ELF-1 (cell line): Measurements from ENCODE around the gene DOCK6.

ENCODE experiments used
- DNase-seq: peaks from one replicate; pipeline ENCODE4 v3.0.0-alpha.2; 2016; ENCODE audit warnings: low read depth, low spot score

DOCK6 gene

DNA sequence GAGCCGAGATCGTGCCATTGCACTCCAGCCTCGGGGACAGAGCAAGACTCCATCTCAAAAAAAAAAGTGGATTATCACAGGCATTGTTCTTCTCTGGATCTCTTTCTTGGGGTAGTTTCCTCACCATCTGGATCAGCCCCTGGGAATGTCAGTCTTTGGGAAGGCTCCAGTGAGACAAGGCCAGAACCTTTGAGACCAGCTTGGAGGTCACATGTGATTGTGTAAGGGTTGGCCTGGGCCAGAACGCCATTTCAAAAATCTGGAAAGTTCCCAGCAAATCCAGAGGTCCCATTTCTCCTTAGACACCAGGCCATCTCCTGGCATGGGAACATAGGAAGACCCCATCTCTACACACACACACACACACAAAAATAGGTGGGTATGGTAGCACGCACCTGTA is 37.2 kb downstream of the DOCK6 start:
- DNase-seq = no peak

- DNase-seq = no peak
Observed at GRCh38 chr19:11224429-11224828, 37.9 kb downstream of the DOCK6 start.

GRCh38 chr19:11223200-11223599 is 39.1 kb downstream of the DOCK6 start:
- DNase-seq = no peak

DNA sequence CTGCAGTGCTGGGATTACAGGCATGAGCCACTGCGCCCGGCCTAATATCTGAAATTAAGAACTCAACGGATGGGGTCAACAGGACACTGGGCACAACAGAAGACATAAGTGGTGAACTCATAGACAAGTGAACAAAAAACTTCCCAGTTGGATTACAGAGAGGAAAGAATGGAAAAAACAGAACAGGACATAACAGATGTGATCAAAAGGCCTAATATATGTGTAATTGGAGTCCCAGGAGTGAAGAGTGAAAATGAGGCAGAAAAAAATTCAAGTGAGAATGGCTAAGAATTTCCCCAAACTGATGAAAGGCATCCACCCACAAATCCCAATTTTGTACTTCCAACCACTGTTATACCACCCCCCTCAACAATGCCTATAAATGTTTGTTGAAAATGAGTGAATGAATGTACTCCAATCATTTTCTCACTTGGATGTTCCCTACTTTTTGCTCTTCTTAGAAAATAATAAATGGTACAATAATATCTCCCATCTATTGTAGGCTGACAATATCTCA is 41.2 kb downstream of the DOCK6 start:
- no peak for DNase-seq

GRCh38 chr19:11214387-11214786 is 47.9 kb downstream of the DOCK6 start:
- DNase-seq = no peak

DNA sequence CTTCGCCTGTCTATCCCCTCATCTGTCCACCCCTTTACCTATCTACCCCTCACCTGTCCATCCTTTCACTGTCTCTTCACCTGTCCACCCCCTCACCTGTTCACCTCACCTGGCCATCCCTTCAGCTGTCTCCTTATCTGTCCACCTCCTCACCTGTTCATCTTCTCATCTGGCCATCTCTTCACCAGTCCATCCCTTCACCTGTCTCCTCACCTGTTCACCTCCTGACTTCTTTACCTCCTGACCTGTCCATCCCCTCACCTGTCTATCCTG is 51.7 kb downstream of the DOCK6 start:
- no peak for DNase-seq

- DNase-seq = no peak
Observed at GRCh38 chr19:11209839-11210655, 52.3 kb downstream of the DOCK6 start.

DNA sequence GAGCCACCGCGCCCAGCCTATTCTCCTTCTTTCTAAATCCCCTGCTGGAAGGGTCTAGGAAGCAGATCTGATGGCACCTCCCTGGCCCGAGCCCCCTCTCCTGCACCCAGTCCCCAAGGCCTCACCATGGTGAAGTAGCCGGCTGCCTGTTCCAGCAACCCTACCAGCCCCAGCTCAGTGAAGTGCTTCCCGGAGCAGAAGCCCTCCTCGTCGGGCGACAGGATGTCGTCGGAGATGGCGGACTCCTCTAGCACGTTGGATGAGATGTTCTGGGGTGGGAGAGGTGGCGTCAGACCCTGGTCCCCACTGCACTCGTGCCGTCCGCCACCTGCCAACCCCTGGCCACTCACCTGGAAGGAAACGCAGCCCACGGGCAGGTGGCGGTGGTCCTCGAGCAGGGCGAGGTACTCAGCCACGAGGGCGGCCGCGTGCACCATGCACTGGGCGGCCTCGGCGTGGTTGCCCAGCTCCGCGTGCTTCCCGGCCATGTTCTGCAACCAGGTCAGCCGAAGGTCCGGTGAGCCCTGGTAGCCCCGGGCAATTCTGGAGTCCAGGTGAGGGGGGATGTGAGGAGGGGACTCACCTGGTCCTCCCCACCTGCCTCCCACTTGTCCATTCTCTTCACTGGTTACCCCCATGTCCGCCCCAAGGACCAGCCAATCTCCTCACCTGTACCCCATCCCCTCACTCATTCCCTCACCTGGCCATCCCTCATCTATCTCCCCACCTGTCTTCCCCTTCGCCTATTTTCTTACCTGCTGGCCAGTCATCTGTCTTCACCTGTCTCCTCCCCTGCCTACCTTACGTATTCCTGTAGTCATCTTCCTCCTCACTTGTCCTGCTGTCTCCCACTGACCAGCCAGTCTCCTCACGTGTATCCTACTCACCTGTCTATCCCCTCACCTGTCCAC is 53.5 kb downstream of the DOCK6 start:
- no peak for DNase-seq

- no peak for DNase-seq
Observed at GRCh38 chr19:11205939-11206570, 56.3 kb downstream of the DOCK6 start.

- DNase-seq = no peak
Observed at GRCh38 chr19:11204943-11205349, 57.4 kb downstream of the DOCK6 start.

- DNase-seq = no peak
Observed at GRCh38 chr19:11204076-11204602, 58.2 kb downstream of the DOCK6 start.

GRCh38 chr19:11203194-11204075 is 58.9 kb downstream of the DOCK6 start:
- peak; percentile 58 for DNase-seq

DNA sequence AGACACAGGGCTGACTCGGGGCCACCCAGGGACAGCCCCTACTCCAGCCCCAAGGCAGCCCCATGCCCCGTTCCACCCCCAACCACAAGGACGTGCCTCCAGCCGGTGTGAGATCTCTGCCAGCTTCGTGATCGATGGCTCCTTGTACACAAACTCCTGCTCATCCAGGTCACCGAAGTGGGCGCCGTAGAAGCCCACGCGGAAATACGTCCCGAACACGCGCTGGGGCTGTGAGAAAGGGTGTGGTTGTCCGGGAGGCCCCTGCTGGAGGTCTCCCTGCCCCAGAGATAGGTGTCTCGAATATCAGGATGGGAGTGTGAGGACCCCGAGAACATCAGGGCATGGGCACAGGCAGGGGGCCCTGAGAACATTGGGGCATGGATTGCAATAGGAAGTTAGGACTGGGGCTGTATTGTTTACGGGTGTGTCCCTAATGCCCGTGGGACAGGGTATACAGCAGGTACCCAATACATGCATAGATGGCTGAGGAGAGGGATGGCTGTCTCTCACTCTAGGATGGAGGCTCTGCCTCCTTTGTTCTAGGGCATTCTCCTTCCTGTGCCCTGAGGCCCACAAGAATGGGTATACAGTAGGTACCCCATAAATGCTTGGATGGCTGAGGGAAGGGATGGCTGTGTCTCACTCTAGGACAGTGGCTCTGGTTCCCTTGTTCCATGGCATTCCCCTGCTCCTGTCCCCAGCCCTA is 59.7 kb downstream of the DOCK6 start:
- DNase-seq = no peak

- no peak for DNase-seq
Observed at GRCh38 chr19:11201791-11202190, 60.5 kb downstream of the DOCK6 start.

DNA sequence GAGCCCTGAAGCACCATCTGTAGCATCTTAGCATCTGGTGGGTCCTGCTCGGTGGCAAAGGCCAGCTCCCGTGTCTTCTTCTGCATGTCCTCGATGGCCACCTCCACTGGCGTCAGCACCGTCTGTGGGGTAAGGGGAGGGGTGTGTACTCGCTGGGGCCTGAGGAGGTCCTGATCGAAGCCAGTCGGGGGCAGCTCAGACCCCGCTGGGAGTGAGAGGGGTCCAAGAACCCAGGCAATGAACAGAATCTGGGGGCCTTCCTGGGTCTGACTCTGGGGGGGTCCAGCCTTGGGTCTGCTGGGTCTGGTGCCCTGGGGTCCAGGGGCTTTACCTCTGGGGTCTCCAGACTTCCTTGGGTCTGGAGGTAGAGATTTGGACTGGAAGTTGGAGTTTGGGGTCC is 61.4 kb downstream of the DOCK6 start:
- no peak for DNase-seq

GRCh38 chr19:11200015-11200574 is 62.2 kb downstream of the DOCK6 start:
- DNase-seq = no peak

- no peak for DNase-seq
Observed at GRCh38 chr19:11199517-11199916, 62.8 kb downstream of the DOCK6 start.

GRCh38 chr19:11198769-11199424 is 63.4 kb downstream of the DOCK6 start:
- peak; percentile 44 for DNase-seq

- no peak for DNase-seq
Observed at GRCh38 chr19:11198175-11198534, 64.2 kb downstream of the DOCK6 start.
